ENCODE data around the gene TMEM132D. TPM values are rescaled to one million over a fixed set of nuclear protein-coding genes. Genes with fewer than 3 reads are reported as not detected.

Gene TMEM132D
- total RNA-seq, 1 donor from 2014 or later = 0.06 TPM

DNA sequence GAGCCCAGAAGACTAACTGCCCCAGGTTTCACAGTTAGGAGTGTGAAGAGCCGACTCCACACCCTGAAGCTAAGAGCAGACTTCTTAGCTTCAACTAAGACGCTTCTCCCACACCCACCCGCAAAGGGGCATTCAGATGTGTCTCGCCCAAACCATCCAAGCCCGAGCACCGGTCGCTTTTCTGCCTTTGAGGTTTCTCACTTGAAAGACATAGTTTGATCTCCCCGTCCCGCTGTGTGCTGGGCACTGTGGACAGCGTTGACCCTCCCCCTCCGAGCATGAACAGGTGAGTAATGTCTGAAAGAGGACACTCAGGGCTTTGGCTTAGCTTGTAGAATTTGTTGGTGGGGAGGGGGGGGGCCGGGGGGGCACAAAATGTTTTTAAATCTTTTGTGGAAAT, 123.8 kb downstream of the TMEM132D start:
- TF ChIP-seq, protein P1, sequence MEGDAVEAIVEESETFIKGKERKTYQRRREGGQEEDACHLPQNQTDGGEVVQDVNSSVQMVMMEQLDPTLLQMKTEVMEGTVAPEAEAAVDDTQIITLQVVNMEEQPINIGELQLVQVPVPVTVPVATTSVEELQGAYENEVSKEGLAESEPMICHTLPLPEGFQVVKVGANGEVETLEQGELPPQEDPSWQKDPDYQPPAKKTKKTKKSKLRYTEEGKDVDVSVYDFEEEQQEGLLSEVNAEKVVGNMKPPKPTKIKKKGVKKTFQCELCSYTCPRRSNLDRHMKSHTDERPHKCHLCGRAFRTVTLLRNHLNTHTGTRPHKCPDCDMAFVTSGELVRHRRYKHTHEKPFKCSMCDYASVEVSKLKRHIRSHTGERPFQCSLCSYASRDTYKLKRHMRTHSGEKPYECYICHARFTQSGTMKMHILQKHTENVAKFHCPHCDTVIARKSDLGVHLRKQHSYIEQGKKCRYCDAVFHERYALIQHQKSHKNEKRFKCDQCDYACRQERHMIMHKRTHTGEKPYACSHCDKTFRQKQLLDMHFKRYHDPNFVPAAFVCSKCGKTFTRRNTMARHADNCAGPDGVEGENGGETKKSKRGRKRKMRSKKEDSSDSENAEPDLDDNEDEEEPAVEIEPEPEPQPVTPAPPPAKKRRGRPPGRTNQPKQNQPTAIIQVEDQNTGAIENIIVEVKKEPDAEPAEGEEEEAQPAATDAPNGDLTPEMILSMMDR (conservative IDR thresholded peaks at IDR 0.05; ENCODE audit: low read depth, low read length) = no peak
- no peak for DNase-seq (ENCODE audit: low read depth)

DNA sequence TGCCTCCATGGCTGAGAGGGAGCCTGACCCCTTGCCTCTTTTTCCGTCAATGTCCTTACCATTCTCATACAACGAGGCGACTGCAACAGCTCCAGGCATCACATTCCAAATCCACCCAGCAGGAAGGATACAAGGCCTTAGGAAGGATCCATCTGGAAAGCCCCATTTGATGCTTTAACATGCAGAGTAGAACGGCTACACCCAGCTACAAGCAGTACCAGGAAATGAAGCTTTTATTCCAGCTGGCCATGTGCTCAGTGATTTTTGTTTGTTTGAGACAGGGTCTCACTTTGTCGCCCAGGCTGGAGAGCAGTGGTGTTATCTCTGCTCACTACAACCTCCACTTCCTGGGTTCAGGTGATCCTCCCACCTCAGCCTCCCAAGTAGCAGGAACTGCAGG, 124.8 kb downstream of the TMEM132D start:
- no peak for DNase-seq (ENCODE audit: low read depth)
- no peak overlapping the region for H3K4me3 ChIP-seq (ENCODE audit: low read depth, low read length)
- TF ChIP-seq, protein P1 (conservative IDR thresholded peaks at IDR 0.05; ENCODE audit: low read depth, low read length) = no peak

More for the DNA sequence above, 123.8 kb downstream of the TMEM132D start:
- H3K4me3 ChIP-seq (ENCODE audit: low read depth, low read length) = no peak overlapping the region

DNA sequence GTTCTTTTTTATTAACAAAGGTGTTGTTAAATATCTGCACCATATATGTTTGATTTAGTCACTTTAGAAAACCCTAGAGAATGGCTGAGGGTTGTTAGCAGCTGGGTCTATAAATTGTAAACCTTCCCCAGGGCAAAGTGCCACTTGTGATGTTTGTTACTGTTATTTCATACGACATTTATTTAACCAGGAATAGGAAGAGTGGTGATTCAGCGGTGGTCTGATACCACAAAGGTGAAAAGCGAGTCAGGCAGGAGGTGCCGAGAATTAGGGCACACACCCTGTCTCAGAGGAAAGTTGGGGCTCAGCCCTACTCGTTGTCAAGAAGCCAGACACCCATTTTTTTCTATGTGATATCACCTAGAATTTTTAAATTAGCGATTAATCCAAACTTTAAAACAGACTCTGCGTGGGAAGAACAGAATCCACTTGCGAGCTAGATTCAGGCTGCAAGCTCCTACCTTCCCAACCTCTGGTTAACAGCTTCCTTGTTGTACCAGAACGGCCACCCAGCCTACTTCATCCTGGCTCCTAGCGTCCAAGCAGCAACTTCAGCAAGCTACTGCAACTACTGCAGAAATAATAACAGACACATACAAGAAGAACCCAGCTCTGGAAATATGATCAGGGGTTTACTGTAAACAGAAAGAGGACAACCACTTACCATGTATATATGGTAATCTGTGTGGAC, 126.7 kb downstream of the TMEM132D start:
- TF ChIP-seq, protein P1 (conservative IDR thresholded peaks at IDR 0.05; ENCODE audit: low read depth, low read length) = no peak
- H3K4me3 ChIP-seq (ENCODE audit: low read depth, low read length) = no peak overlapping the region
- no peak for DNase-seq (ENCODE audit: low read depth)

DNA sequence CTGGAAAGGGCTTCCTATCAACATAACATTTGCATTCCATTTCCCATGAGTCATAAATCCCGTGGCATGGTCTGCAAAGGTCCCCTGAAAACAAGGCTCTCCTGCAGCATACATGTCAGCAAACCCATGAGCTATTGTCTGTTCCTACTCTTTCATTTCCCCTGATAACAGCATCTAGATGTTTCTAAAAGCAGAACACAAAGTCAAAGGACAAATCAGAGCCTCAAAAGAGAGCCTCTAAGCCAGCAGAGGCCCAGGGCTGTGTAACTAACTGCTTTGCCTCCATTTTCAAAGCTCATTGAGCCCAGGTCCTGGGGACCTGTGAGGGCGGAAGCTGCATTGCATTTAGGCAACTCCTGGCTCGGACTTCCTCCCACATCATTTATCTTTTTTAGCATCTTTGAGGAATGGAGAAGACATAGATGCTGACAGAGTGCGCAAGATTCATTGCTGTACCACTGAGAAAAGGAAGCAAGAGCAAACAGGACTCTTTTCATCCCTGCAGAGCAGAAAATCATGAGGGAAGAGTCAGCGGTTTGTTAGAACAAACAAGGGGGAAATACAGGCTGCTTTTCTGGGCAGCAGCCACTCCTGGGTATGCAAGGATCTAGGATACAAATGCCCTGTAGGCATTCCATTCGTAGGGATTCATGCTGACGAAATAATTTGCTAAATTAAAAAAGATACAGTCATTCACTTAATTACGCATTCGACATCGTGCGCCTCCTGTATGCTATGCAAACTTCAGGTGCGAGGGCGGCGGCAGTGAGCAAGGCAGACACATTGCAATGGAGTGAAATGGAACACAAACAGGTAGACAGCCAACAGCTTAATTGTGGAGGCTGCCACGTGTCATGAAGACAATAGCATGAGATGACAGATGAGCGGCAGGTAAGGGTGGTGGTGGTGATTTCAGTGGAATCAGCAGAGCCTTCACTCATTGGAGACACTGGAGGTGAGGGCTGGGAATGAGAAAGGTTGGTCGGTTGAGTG, 131.0 kb downstream of the TMEM132D start:
- H3K4me3 ChIP-seq (ENCODE audit: low read depth, low read length) = no peak overlapping the region
- TF ChIP-seq, protein P1 (conservative IDR thresholded peaks at IDR 0.05; ENCODE audit: low read depth, low read length) = no peak
- no peak for DNase-seq (ENCODE audit: low read depth)

DNA sequence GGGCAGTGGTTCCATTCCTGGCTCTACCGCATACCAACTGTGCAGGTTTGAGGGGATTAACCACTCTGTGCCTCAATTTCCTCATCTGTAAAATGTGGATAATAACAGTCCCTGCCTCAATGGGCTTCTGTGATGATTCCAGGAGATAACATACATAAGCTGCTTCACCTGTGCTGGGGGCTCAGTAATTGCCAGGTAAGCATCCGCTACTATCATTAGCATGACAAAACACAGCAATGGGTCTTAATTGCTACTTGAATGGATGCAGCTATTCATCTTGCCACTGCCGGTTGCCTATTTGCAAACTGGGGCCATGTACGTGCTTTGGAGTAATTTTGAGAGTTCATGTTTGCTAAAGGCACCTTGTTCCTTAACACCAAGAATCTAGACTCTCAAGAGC, 132.6 kb downstream of the TMEM132D start:
- no peak overlapping the region for H3K4me3 ChIP-seq (ENCODE audit: low read depth, low read length)
- TF ChIP-seq, protein P1 (conservative IDR thresholded peaks at IDR 0.05; ENCODE audit: low read depth, low read length) = no peak
- DNase-seq (ENCODE audit: low read depth) = no peak

DNA sequence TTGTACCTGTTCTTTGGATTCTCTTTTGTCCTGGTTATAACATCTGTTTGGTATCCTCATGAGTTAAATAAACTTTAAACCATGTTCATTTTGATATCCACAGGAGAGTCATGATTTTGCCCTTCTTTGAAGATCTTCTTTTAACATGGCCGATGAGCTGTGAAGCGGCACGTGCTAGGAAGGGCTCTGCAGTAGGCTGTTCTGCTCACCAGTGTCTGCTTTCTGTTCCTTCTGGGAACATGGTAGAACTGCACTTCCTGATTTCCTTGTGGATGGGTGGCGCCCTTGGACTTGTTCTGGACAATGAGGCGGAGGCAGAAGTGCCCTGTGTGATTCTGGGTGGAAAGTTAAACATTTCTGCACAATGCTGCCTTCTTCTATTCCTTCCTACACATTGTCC, 138.1 kb downstream of the TMEM132D start:
- no peak overlapping the region for H3K4me3 ChIP-seq (ENCODE audit: low read depth, low read length)
- DNase-seq (ENCODE audit: low read depth) = no peak
- TF ChIP-seq, protein P1 (conservative IDR thresholded peaks at IDR 0.05; ENCODE audit: low read depth, low read length) = no peak
